CD4-positive, alpha-beta T cell treated with Interleukin-17A for 1 hour (primary cell): ENCODE results near the gene STX5.
"Not testable (repeated sequence)": the region's sequence is repeated elsewhere in the genome, so short reads cannot be mapped to it uniquely, and the experiment has no call there.

Source experiments
- DNase-seq: peaks from one replicate; pipeline ENCODE4 v3.0.0-alpha.2; 2020

STX5 gene

DNA sequence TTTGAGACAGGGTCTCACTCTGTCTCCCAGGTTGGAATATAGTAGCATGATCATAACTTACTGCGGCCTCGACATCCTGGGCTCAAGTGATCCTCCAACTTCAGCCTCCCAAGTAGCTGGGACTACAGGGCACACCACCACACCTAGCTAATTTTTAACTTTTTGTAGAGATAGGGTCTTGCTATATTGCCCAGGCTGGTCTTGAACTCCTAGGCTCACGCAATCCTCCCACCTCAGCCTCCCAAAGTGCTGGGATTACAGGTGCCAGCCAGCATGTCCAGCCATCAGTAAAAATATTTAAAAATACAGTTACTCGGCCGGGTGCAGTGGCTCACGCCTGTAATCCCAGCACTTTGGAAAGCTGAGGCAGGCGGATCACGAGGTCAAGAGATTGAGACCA lies 3.7 kb downstream of the STX5 start:
- DNase-seq: not testable (repeated sequence)

DNA sequence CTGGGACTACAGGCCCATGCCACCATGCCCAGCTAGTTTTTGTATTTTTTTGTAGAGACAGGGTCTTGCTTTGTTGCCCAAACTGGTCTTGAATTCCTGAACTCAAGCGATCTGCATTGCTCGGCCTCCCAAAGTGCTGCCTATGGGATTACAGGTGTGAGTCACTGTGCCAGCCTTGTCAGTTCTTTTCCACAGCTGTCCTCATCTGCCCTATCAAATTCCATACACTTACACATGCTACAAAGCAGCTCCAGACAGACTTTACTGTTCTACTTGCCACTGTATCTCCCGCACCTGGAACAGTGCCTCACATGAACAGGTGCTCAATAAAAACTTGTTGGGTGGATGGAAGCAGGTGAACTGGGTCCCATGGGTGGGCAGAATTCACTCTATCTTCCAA lies 8.2 kb downstream of the STX5 start:
- DNase-seq: no peak

DNA sequence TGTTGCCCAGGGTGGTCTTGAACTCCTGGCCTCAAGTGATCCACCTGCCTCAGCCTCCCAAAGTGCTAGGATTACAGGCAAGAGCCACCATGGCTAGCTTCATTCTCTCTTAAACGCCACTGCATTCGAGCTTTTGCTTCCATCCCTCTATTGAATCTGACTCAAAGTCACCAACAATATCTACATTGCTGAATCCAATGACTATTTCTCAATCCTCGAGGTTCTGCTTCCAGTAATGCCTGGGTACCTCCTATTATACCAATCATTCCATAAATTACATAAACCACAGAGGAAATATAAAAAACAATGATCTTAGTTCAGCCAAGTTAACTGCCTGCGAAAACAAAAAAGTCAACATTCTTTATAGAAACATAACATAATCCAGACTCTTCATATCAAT lies 14.7 kb downstream of the STX5 start:
- no peak for DNase-seq

DNA sequence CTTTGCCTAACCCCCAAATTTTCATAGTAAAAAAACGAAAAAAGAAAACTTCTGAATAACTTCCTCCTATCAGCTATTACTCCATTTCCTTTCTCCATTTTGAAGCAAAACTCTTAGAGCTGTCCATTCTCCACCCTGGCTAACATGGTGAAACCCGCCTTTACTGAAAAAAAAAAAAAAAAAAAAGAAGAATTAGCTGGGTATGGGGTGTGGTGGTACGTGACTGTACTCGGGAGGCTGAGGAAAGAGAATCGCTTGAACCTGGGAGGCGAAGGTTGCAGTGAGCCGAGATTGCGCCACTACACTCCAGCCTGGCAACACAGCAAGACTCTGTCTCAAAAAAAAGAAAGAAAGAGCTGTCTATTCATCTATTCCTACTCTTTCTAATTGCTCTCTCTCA lies 15.3 kb downstream of the STX5 start:
- DNase-seq: no peak

DNA sequence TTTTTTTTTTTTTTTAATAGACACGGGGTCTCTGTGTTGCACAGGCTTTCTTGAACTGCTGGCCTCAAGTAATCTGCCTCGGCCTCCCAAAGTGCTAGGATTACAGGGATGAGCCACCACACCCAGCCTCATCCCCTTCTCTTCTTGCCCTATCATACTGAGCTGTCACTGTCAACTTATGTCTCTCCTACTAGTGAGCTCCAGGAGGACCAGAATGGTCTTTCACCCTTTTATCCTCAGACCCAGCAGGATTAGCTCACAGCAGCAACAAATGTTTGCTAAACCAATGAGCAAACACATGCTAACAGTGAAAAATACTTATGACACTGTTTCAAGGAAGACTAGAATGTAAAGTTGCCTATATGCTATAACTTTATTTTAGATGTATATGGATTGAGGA lies 20.2 kb downstream of the STX5 start:
- DNase-seq: no peak

DNA sequence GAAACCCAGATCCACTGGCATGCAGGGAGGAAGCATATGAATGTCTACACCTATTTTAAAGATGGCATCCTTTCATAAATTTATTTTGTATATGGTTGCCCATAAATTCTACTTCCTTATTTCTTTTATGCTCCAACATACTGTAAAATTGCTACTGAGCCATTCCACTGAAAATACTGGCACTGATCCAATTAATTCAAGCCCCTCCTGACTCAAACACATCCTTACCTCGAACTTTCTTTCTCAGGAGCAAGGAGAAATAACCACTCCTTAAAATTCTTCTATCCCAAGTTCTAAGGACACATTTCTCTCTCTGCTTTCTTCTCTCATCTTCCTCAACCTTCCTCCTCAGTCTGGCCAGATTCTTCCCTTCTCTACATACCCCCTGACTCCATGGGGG lies 21.1 kb downstream of the STX5 start:
- DNase-seq: no peak

DNA sequence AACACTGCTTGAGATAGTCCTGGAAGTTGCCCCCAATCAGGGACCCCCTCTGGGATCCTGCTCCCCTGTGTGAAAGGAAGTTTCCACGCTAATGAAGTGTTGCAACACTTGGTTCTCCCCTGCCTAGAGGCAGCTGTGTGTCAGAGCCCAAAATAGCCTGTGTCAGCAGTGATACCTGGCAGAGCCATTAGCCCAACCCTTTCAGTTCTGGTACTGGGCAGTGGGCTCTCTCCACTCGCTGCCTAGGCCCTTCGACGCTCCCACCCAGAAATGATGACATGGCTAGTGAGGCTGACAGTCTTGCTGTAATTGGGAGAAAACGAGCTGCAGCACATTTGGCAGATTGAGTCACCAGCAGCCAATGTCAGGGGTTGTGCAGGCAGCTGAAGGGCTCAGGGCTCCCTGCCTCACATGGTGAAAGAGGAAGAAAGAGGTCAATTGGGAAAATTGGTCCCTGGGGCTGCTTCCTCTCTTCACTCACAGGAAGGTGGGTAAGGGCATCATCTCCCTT lies 25.2 kb downstream of the STX5 start:
- DNase-seq: no peak

DNA sequence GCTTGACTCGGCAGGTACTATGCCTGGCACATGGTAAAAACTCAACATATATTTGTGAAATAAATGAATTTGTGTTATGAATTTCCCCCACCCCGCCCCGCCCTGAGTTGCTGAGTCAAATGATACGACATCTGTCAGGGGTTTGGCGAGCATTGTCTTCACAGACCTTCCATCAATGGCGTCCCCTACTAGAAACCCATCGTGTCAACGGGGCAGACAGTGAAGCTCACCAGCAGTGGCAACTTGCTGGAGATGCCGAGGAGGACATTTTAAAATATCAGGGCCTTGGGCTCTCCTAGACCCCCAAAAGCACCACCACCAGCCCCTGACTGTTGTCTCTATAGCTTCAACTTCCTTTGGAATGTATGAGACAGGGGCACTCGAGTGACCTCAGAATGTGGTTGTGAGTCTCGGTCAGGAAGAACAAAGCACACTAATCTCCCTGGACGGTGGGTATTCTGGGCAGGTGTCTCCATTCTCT lies 25.9 kb downstream of the STX5 start:
- DNase-seq: peak; percentile 53

DNA sequence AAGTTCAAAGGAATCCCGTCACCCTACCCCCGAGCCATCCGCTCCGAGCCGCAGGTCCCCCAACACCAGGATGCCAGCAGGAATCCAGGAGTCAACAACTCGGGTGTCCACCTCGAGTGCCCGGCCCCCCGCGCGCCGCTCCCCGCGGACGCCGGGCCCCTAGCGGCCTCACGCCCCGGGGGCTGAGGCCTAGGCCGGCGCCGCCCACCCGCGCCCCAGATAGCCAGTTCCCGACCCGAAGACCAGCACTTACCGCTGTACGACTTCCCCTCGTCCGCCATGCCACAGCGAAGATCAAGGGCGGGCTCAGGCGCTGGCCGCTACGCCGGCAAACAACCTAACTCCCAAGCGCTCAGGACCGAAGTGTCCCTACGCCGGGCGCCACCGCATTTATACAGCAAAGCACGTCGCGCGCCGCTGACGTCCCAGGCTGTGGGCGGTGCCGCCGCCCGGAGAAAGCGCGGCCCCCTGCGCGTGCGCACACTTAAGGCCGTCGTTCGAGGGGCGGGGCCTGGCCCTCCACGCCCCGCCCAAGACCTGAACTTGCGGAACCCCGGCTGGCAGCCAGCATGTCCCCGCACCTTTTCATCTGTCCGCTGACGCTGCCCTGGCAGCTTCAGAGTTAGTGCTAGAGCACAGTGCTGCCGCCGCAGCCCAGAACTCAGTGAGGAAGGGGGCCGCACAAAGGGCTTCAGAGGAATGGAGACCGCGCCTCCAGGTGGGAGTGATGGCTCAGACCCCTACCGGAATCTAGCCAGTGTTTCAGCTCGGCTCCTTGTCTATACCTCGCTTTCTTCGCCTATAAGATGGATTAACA lies 26.6 kb downstream of the STX5 start, which contains the start of gene NXF1:
Gene NXF1 (minus strand): TSS at position 365 of the 817 bp plus-strand sequence. CDS start 84 bp downstream, at position 281.
- peak; percentile 96 for DNase-seq

DNA sequence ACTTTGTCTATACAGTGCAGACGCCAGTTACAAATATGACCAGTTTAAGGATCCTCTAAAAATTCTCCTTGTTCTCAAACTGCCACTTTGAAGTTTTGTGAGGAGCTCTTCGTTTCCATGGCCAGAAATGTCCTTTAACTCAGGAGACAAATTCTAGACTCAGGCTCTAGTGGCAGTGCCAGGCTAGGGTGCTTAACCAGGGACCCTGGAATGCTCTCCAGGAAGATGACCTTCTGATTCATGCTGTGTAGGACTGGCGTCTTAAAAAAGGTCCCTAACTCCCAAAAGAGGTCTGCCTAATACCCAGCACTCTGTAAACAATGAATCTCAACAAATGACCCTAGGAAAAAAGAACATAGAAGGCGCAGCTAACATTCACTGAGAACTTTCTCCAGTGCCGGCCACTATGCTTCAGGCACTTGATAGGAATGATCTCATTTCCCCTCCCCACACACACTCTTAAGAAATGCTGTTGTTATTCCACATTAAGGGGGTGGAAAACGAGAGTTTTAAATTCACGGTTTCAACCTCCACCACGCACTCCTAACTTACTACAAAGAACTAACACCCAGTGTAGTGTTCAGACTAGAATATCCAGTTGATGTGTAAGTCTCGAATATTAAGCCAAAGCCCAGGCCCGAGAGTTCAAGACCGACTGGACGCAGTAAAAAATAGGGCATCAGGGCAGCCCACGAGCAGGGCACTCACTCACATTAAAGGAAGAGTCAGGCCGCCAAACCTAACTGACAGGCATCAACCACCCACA lies 27.4 kb downstream of the STX5 start:
- no peak for DNase-seq

DNA sequence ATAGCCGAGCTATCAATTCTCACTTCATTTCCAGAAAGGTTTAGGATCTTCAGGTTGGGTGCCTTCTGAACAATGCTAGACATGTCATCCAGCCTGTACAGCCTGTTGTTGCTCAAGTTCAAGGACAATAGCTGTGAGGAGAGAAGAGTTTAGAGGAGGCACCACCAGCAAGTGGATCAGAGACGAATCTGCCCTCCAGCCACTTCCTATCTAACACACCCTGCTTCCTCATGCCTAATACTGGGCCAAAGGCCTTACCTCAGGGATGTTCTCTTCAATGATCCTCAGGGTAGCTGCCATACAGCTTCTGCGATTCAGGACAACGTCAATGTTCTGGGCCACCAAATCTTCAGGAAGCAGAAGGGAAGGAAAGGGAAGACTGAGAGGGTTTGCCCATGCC lies 30.8 kb downstream of the STX5 start:
- DNase-seq: no peak

DNA sequence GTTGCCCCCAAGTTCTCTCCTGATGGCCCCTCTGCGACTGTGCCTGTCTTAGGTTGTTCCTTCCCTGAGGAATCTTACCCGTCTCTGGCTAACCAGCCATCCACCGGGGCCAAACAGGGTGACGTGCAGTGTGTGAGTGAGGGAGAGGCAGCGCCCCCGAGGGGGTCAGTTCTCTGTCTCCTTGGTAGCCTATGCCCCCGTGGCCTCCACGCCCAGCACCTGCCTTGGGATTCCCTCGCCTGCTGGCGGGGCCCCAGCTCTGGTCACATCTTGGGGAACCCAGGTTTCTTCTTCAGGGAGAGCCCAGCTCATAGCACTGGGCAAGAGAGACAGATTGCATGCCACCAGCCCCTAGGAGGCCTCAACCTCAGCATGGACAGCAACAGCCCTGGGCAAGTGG lies 32.4 kb downstream of the STX5 start:
- no peak for DNase-seq

DNA sequence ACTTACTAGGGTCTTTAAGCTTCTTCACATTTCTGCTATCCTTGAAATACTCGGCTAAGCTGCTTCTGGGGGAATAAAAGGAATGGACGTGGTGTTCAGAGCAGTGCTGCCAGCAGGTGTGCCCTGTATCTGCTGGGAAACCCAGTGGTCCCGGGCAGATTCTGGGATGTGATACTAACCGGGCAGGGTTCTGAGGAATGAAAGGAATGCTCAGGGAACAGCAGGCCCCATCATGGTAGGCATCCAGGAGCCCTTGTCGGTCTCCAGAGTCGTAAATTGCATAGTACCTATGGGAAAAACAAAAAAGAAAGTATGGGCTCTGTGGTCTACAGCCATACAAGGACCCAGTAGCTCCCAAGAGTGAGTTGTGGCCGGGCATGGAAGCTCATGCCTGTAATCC lies 35.6 kb downstream of the STX5 start:
- no peak for DNase-seq

DNA sequence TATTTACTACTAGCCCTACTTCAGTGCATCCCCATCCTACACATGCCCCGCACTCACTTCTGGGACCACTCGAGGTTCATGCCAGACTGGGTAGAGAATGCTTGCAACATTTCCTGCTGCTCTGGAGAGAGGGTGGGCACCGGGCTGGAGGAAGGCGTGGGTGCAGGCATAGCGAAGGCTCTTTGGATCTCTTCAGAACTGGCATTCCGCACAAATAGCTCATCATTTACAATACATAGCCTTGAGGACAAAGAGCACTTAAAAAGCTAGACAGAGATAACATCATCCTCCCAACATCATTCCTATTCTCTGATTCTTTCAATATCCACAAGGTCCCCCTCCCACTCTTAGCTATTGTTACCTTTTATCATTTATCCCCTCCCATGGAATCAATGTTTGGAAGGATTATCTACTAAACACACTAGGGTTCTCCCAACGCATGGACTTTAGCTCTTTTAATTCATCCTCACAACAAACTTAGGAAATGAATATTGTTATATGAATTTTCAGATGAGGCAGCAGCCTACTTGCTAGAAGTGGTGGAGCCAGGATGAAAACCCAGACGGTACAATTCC lies 37.6 kb downstream of the STX5 start:
- no peak for DNase-seq

DNA sequence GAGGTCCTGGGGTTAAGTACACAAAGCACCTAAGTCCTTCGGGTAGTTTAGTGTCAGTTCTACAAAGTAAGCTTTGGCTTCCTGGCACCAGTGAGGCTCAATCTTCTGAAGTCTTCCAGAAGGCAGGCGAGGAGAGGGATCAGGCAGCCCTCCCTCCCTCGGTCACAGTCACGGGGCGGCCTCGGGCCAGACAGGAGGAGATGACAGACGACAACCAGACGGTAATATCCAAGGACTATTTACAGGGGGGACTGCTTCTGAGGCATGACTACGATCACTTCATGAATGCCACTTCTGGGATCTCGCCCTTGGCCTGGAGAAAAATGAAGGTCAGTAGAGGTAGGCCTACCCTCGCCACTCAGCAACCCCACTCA lies 39.7 kb downstream of the STX5 start:
- DNase-seq: no peak

DNA sequence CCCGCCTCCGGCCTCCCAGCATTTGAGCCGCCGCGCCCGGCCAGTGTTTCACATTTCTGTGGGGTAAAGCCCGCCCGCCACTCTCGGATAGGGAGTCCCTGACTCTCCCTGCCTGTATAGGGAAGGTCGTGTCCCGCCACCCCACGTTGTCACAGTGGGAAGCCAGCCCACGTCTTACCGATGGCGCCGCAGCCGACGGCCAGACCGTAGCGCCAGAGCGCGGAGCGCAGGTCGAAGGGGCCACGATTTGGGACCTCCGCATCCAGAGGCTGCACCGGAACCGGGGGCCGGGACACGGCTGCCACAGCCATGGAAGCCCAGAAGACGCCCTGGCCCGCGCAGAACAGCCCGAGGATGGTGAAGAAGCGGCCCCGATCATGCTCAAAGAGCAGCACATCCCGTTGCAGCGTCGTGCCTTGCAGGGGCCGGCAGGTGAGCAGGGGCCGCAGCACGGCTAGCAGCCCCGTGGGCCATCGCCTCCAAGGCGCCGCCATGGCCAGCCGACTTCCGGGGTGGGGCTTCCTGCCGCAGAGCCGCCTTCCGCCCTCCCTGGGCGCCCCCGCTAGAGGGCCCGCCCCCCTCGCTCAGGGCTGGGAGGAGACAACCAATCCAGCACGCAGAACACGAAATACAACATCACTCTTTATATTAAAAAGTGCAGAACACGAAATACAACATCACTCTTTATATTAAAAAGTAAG lies 40.2 kb downstream of the STX5 start, which contains the start of gene TMEM223:
Gene TMEM223 (minus strand): TSS at position 506 of the 701 bp plus-strand sequence. CDS start 12 bp downstream, at position 494.
- DNase-seq: peak; percentile 91

DNA sequence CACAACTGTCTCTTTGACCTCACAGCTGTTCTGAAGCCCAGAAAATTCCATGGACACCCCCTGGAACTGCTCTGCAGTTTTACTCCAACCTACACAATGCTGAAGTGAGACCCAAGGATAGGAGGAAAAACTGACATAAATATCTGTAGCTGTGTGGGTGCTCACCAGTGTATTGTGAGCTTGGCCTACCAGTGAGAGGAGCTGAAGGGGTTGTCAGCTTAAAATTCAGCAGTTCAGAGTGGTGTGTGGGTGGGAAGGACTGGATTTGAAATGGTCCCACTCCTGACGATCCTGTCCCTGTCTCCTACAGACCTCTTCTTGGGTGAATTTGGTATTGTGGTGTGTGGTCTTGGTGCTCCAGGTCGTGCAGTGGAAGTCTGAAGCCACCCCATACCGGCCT lies 42.3 kb downstream of the STX5 start:
- DNase-seq: no peak

DNA sequence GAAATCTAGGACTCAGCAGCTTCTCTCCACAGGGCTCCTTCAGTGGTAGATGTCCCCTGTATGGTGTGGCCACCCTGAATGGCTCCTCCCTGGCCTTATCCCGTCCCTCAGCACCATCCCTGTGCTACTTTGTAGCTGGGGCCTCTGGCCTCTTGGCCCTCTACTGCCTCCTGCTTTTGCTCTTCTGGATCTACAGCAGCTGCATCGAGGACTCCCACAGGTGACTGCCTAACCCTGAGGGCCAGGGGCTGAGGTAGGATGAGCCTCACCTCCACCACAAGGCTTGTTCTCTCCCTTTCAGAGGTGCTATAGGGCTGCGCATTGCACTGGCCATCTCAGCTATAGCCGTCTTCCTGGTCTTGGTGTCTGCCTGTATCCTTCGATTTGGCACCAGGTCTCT lies 42.9 kb downstream of the STX5 start:
- no peak for DNase-seq

DNA sequence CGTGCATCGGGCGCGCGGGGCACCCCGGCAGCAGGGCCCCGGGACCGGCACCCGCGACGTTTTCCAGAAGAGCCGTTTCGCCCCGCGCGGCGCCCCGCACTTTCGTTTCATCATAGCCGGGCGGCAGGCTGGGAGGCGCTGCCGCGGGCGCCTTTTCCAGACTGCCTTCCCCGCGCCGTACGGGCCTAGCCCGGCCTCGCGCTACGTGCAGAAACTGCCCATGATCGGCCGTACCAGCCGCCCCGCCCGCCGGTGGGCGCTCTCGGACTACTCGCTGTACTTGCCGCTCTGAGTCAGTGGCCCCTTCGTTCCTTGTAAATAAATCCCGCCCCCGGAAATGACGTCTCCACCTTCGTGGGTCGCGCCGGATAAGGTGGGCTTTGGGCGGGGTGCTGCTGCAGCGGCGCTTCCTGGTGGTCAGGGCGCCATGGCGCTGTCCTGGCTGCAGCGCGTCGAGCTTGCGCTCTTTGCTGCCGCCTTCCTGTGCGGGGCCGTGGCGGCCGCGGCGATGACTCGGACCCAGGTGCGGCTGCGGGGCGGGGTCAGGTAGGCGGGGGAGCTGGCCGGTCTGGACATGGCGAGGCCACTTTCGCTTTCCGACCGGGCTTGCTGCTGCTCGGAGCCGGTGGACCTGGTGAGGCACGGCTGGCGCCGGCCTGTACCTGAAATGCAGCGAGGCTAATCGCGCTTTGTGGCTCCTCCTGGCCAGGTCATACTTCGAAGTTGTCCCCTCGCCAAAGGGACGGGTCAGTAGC lies 44.7 kb downstream of the STX5 start, which contains the start of gene TMEM179B:
Gene TMEM179B (plus strand): TSS at position 398 of the 755 bp plus-strand sequence. CDS start 30 bp downstream, at position 428.
- DNase-seq: peak; percentile 98

DNA sequence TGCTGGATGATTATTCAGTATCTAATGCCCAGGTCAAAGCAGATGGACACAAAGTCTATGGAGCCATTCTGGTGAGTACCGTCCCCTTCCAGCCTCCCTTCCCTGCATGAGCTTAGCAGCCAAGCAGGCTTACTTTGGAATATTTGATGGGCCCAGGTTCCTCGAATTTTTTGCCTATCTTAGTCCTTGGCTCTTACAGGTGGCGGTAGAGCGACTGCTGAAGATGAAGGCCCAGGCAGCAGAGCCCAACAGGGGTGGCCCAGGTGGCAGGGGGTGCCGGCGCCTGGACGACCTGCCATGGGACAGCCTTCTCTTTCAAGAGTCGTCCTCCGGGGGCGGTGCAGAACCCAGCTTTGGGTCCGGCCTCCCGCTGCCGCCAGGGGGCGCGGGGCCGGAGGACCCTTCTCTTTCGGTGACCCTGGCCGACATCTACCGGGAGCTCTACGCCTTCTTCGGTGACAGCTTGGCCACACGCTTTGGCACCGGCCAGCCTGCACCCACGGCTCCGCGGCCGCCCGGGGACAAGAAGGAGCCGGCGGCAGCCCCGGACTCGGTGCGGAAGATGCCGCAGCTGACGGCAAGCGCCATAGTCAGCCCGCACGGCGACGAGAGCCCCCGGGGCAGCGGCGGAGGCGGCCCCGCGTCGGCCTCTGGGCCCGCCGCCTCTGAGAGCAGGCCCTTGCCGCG lies 45.4 kb downstream of the STX5 start:
- DNase-seq: peak; percentile 89

DNA sequence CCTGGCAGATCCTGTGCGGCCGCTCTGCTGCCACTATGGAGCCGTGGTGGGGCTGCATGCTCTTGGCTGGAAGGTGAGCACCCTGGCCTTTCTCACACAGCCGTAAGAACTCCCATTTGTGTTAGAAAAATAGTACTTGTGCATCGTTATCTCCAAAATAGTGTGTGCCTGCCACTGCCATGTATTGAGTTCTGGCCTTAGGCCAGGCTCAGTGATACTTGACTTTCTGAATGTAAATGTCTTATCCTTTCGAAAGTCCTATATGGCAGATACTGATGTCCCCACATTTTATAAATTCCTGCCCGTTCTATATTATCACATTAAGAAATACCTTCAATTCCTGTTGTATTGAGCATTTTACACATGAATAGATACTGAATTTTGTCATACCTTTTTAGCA lies 49.1 kb downstream of the STX5 start:
- DNase-seq: no peak
